Body of pancreas (tissue), 4 donors: Measurements from ENCODE around the gene ELAVL1. TPM values are rescaled to one million over a fixed set of nuclear protein-coding genes. Genes with fewer than 3 reads are reported as not detected.

Experiments
- ATAC-seq: fragments of 150-250 bp; one replicate; pipeline ENCODE4 v1.9.1; 2016
- DNase-seq, 4 donors: peaks; one replicate each; pipeline ENCODE4 v3.0.0-alpha.2; 2019
- H3K27ac ChIP-seq, 4 donors: fragments of 200-600 bp; sonication (generic); 1 replicate in 3 of 4; 2 replicates in 1 of 4; pipeline versions ENCODE4 v1.5.1 to v1.6.1; 2016 to 2019; ENCODE audit warnings: mild to moderate bottlenecking in 1 of 4, mixed read lengths in 1 of 4, moderate library complexity in 1 of 4
- H3K27me3 ChIP-seq, 2 donors: fragments of 200-600 bp; sonication (generic); one replicate each; pipeline ENCODE4 v1.6.0; 2016; ENCODE audit warnings: mild to moderate bottlenecking in 1 of 2
- H3K36me3 ChIP-seq, 2 donors: fragments of 200-600 bp; sonication (generic); replicated peaks in 1 of 2; 2 replicates each; pipeline ENCODE4 v1.5.1; 2016; ENCODE audit warnings: low read depth in 2 of 2; ENCODE audit not compliant: insufficient read depth in 1 of 2
- H3K4me1 ChIP-seq: fragments of 200-600 bp; sonication (generic); one replicate; pipeline ENCODE4 v1.6.0; 2016
- H3K4me3 ChIP-seq, 2 donors: fragments of 200-600 bp; sonication (generic); 1 replicate in 1 of 2; 2 replicates in 1 of 2; pipeline ENCODE4 v1.5.1; 2016 to 2019
- H3K9me3 ChIP-seq, 3 donors: fragments of 200-600 bp; sonication (generic); 1 replicate in 2 of 3; 2 replicates in 1 of 3; pipeline ENCODE4 v1.5.1; 2016
- POLR2A ChIP-seq, 3 donors: fragments of 450-650 bp; IDR thresholded peaks; one replicate each; pipeline ENCODE4 v1.6.1; 2016; ENCODE audit warnings: antibody characterized with exemption in 3 of 3, mild to moderate bottlenecking in 2 of 3
- WGBS, 2 donors: methylation state at CpG; one replicate each; pipeline ENCODE4 v1.1.5; 2017; 5-methylcytosine and 5-hydroxymethylcytosine counted together
- intact Hi-C: fragments of 100-400 bp; cut with DNase I; formaldehyde crosslinking; loops from one replicate; pipeline ENCODE4 v1.15.1; 2023
- total RNA-seq, 2 donors: library from RNA; depleted of rRNA; stranded (reverse); fragments of >200 nt; gene quantifications; one replicate each; pipeline ENCODE4 v1.1.0, GENCODE V29; 2016
- TF ChIP-seq, protein P1 (sequence below), 7 experiments: fragments of 450-650 bp in 4 of 7; fragments of 200-600 bp in 3 of 7; sonication (generic) in 3 of 7; IDR thresholded peaks; one replicate each; pipeline ENCODE4 v1.5.1; 2016 to 2019; ENCODE audit warnings: antibody characterized with exemption in 7 of 7

The ELAVL1 gene
- total RNA-seq, 2 donors from 2014 or later = 9.3 to 15.8 TPM

- 63 to 68% methylated on average over 3 of the region's 3 CpGs for WGBS, 2 donors
- Histone ChIP-seq H3K36me3 (no peaks in the 10 kb centered on the region), H3K9me3 (no peaks in the 10 kb centered on the region), H3K4me3 (no peak overlapping the region), H3K4me1 (peaks cover 8% of the 10 kb centered on the region), H3K27ac (no peak overlapping the region), H3K27me3 (no peaks in the 10 kb centered on the region)
- intact Hi-C loops = no loop called here
- ATAC-seq (no peak), DNase-seq (no peak)
- TF ChIP-seq, protein P1, sequence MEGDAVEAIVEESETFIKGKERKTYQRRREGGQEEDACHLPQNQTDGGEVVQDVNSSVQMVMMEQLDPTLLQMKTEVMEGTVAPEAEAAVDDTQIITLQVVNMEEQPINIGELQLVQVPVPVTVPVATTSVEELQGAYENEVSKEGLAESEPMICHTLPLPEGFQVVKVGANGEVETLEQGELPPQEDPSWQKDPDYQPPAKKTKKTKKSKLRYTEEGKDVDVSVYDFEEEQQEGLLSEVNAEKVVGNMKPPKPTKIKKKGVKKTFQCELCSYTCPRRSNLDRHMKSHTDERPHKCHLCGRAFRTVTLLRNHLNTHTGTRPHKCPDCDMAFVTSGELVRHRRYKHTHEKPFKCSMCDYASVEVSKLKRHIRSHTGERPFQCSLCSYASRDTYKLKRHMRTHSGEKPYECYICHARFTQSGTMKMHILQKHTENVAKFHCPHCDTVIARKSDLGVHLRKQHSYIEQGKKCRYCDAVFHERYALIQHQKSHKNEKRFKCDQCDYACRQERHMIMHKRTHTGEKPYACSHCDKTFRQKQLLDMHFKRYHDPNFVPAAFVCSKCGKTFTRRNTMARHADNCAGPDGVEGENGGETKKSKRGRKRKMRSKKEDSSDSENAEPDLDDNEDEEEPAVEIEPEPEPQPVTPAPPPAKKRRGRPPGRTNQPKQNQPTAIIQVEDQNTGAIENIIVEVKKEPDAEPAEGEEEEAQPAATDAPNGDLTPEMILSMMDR (IDR thresholded peaks at IDR 0.05) = no peak
- no peak for TF ChIP-seq POLR2A (IDR thresholded peaks at IDR 0.05)
Measured at GRCh38 chr19:8046569-8047165, 41.2 kb upstream of the ELAVL1 start.

DNA sequence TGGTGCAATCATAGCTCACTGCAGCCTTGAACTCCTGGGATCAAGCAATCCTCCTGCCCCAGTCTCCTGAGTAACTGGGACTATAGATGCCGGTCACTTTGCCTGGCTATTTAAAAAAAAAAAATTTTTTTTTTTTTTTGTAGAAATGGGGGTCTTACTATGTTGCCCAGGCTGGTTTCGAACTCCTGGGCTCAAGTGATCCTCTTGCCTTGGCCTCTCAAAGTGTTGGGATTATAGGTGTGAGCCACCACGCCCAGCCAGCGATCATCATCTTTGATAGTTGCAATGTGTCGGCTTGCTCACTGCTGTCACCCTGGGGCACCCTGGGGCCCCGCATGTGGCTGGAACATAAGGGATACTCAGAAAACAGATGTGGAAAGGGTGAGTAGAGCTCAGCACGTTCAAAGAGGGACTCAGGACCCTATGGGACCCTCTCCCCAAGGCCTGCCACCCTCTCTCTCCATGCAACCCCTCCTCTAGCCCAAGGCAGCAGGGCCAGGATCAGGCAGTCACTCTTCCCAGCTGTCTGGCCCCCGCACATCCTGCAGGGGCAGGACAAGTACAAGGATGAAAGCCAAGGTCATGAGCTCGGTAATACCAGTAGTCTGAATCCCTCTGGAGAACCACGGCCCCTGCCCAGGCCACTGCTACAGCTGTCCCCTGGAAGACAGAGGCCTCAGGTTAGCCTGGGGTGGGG is 40.6 kb upstream of the ELAVL1 start:
- ATAC-seq = no peak
- TF ChIP-seq, protein P1 (IDR thresholded peaks at IDR 0.05) = no peak
- no peak for TF ChIP-seq POLR2A (IDR thresholded peaks at IDR 0.05)

GRCh38 chr19:8044018-8044417 is 38.6 kb upstream of the ELAVL1 start:
- TF ChIP-seq, protein P1 (IDR thresholded peaks at IDR 0.05) = no peak
- TF ChIP-seq POLR2A (IDR thresholded peaks at IDR 0.05) = no peak
- DNase-seq (no peak), ATAC-seq (no peak)
- no peak overlapping the region for H3K27ac ChIP-seq
- no peaks in the 10 kb centered on the region for H3K27me3 ChIP-seq
- no peaks in the 10 kb centered on the region for H3K36me3 ChIP-seq
- H3K4me1 ChIP-seq = no peaks in the 10 kb centered on the region
- H3K4me3 ChIP-seq = no peak overlapping the region
- no peaks in the 10 kb centered on the region for H3K9me3 ChIP-seq
- intact Hi-C loops = no loop called here
- WGBS, 2 donors = 76 to 79% methylated on average over 10 of the region's 10 CpGs

More for the DNA sequence above, 40.6 kb upstream of the ELAVL1 start:
- H3K27me3 ChIP-seq = no peaks in the 10 kb centered on the region
- WGBS, 2 donors = 62 to 69% methylated on average over 7 to 10 of the region's 10 CpGs
- H3K9me3 ChIP-seq = no peaks in the 10 kb centered on the region
- no peak overlapping the region for H3K27ac ChIP-seq
- DNase-seq = no peak
- no peaks in the 10 kb centered on the region for H3K36me3 ChIP-seq
- peaks cover 8% of the 10 kb centered on the region for H3K4me1 ChIP-seq
- intact Hi-C loops = no loop called here
- H3K4me3 ChIP-seq = no peak overlapping the region

DNA sequence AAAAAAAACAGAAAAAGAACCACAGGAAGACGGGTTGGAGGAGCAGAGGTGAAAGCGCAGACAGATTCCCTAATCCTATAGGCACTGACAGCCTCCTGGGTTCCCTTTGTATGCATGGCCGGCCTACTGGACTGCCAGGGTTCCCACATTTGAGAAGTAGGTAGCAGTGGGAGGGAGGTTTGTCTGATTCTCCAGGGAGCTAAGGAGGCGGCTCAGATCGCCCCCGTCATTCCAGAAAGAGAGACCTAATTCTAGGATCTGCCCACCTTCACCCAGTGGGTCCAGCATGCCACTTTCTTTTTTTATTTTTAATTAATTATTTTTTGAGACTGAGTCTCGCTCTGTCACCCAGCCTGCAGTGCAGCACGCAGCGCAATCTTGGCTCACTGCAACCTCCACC is 37.5 kb upstream of the ELAVL1 start:
- no peaks in the 10 kb centered on the region for H3K36me3 ChIP-seq
- H3K27ac ChIP-seq = no peak overlapping the region
- WGBS, 2 donors = 85 to 90% methylated on average over 9 of the region's 9 CpGs
- no peaks in the 10 kb centered on the region for H3K27me3 ChIP-seq
- H3K9me3 ChIP-seq = no peaks in the 10 kb centered on the region
- DNase-seq = no peak
- H3K4me1 ChIP-seq = no peaks in the 10 kb centered on the region
- TF ChIP-seq, protein P1 (IDR thresholded peaks at IDR 0.05) = no peak
- no peak for TF ChIP-seq POLR2A (IDR thresholded peaks at IDR 0.05)
- H3K4me3 ChIP-seq = no peak overlapping the region
- no peak for ATAC-seq
- intact Hi-C loops = no loop called here

- Histone ChIP-seq H3K27me3 (no peaks in the 10 kb centered on the region), H3K4me1 (no peaks in the 10 kb centered on the region), H3K4me3 (no peak overlapping the region), H3K9me3 (no peaks in the 10 kb centered on the region), H3K27ac (no peak overlapping the region), H3K36me3 (no peaks in the 10 kb centered on the region)
- TF ChIP-seq POLR2A (IDR thresholded peaks at IDR 0.05) = no peak
- TF ChIP-seq, protein P1 (IDR thresholded peaks at IDR 0.05) = no peak
- no peak for DNase-seq
- WGBS, 2 donors = 61 to 71% methylated on average over 7 of the region's 7 CpGs
- intact Hi-C loops = no loop called here
- no peak for ATAC-seq
Measured at GRCh38 chr19:8041531-8041931, 36.1 kb upstream of the ELAVL1 start.
